Globus pallidus (tissue), 1 donor: ENCODE data around the gene KIF16B.
"Not testable (repeated sequence)": the region's sequence is repeated elsewhere in the genome, so short reads cannot be mapped to it uniquely, and the experiment has no call there.

Experiments used
- DNase-seq: peaks from one replicate; pipeline ENCODE4 v3.0.0-alpha.2; 2015; ENCODE audit warnings: low spot score

KIF16B gene

DNA sequence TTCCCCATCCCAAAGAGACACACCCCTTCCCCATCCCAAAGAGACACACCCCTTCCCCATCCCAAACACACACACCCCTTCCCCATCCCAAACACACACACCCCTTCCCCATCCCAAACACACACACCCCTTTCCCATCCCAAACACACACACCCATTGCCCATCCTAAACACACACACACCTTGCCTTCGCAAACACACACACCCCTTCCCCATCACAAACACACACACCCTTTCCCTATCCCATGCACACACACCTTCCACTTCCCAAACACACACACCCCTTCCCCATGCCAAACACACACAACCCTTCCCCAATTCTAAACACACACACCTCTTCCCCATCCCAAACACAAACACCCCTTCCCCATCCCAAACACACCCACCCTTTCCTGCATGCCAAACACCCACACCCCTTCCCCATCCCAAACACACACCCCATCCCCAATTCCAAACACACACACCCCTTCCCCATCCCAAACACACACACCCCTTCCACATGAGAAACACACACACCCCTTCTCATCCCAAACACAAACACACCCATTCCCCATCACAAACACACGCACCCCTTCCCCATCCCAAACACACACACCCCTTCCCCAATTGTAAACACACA is 315.3 kb downstream of the KIF16B start:
- no peak for DNase-seq

DNA sequence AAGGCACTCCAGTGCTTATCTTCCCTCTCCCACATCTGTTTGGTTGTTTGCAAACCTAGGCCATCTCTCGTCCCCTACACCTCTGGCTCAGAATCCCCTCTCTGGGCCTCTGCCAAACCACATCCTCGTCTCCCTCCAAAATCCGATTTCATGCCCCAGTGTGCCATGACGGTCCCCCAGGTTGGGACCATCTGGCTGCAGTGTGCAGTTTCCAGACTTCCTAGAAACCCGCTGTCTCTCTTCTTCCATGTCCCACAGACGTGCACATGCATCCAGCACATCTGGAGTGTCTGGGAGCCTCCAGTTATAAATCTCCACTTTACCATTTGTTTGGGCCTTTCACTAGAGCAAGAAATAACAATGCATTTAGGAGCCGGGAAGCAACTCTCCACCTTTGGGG is 316.2 kb downstream of the KIF16B start:
- no peak for DNase-seq

DNA sequence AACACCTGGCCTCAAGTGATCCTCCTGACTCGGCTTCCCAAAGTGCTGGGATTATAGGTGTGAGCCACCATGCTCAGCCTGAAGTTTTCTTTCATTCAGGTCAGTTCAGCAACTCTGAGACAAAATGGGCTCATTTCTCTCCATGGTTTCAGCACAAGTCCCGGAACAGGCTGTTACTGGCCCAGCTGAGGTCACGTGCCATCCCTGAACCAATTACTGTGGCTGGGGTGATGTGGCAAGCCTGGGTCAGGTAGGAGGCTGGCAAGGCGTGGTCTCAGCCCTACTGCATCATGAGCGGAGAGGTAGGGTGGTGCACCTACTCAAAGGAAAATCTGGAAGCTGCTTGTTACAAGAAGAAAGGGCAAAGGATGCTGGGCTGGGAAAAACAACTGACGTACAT is 326.4 kb downstream of the KIF16B start:
- no peak for DNase-seq

DNA sequence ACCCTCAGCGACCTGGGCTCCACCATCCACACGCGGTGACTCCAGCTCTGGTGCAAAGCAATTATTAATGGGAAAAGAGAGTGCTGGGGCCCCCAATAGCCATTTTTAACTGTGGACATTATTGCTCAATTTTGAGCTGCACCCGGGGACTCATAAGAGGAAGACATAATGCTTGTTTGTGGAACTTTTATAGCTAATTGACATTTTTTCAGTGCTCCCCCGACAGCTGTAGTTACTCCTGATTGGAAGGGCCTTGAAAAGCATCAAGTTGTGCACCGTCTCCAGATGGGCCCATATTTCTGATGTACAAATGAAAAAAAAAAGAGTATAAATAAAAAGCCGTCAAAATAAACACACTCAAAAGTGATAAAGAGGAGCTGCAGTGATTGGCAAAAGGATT is 327.0 kb downstream of the KIF16B start:
- no peak for DNase-seq

DNA sequence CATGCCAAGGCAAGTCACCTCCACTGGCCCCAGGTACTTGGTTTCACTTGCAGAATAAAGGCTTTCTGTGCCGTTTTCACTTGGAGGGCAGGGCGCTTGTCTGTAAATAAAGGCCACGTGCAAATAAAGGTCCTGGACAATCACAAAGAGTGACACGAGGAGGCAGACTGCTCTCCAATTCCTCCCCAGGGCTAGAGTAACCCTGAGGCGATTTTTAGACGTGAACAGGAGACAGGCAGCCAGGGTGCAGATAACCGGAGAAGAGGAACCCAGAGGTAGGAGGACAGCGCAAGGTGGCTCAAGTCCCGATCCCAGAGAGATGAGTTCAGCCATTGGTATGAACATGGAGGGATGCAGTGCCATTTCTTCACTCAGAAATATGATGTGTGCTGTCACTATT is 327.4 kb downstream of the KIF16B start:
- DNase-seq = no peak

DNA sequence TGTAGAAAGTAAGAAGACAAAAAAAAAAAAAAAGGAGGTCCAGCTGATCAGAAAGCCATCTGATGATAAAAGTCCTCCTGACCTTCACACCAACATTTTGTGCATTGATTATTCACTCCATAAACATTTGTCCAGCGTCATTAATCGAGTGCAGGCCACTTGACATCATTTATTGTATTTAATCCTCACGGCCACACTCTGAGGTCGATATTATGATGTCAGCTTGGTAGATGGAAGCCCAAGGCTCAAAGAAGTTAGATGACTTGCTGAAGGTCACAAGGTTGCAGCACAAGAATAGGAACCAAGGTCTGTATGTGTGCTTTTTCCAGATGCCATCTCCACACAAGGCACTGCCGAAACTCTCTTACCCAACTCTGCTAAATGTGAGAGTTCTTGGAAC is 328.4 kb downstream of the KIF16B start:
- DNase-seq = no peak

DNA sequence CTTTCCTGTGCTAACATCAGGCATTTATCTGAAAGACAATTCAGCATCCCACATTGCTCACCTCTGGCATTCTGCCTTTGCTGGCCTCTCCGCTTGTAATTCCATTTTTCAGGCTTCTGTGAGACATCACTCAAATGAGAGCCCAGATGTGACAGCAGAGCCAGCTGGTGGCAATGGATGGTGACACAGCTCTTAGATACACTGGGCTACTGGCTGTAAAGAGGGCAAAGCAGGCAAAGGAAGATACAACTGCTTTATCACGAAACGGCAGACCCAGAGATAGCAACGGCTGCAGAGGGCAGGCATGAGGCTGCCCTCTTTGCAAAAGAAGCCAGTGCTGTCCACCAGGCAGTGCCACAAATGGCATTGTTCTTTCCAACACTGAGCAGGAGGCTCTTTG is 329.8 kb downstream of the KIF16B start:
- peak; percentile 33 for DNase-seq

DNA sequence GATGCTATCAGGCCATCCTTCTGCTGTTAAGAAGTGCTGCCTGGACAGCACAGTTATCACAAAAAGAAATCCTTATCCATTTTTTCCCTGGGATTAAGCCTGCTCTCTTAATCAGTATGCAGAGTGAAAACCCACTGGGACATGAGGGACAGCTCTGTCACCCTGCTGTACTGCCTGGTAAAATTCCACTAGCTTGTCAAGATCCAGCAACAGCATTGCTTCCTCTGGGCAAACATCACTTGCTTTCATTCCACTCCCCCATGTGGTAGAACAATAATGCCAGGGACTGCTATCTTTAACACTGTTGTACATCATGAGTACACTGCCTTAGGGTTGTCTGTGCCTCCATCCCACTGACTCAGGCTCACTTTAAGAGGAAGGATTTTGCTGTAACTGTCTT is 331.3 kb downstream of the KIF16B start:
- peak; percentile 19 for DNase-seq

DNA sequence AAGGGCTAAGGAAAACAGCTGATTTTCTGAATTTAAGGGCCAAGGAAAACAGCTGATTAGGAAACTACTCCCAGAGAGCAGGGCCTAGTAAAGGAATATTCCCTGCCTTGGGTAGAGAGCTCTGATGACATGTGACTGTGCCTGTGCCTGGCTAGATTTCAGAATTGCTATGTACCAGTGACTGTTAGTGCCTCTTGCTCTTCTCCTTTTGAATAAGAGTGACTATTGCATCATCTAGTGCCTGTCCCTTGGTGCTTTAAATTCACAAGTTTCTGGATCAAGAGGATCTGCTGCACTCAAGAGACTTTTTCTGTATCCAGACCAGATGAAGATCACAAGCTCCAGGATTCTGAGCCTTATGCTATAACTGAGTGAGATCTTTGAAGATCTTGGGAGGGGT is 332.9 kb downstream of the KIF16B start:
- DNase-seq = no peak

DNA sequence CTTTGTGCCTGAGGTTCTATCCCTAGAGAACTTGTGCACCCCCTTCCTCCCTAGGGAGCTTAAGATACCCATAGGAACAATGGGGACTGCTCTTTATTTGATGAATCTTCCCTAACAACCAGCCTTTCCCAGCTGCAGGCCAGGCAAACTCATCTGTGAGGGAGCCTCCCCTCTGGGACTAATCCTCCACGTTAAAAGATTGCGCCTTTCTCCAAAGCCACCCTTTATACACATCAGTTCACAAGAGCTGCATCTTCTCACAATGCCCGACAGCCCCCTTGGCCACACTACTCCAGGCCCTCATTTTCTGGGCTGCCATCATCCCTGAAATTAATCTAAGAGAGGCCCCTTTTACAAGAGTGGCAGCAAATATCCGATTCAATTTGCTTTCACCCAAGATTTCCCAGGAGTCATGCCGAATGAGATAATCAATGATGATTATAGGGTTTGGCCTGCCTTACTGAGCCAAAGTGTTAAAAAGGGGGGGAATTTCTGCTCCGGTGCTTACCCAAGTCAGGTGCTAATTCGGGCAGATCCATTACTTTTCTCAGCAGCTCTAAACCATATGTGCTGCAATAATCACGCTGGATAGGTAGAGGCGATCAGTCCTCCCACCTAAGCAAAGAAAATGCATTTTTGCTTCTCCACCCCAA is 336.5 kb downstream of the KIF16B start:
- DNase-seq = no peak

DNA sequence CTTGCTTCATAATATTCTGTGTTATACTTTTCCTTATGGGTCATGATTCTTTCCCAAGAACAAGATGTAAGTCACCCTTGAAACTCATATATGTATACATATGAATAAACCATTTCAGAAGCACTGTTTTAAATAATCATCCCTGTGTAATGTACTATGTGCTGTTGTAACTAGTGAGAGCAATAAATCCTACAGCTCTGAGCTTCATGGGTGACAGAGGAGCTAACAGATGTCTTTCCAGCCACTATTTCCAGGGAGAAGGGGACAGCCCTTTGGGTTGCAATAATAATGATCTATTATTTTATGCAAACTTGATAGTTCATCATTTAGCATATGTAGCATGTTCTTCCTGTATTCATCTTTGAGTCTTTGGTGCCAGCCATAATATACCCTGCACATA is 342.8 kb downstream of the KIF16B start:
- no peak for DNase-seq

DNA sequence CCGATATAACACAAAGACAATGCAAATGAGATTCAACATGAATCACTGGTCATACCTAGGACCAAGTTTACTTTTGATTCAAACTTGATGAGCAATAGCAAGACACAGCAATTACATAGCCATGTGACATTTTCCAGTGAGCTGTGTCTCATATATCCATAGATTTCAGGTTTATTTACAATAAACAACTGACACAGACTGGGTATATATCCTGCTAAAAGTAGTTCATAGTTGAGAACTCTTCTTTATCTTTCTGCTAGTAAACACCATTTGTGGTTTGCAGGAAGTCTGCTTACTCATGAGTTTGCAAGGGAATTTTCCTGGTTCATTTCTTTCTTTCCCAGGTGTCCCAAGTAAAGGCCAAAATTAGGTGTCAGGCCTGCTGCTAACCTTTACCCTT is 343.4 kb downstream of the KIF16B start:
- DNase-seq = no peak

DNA sequence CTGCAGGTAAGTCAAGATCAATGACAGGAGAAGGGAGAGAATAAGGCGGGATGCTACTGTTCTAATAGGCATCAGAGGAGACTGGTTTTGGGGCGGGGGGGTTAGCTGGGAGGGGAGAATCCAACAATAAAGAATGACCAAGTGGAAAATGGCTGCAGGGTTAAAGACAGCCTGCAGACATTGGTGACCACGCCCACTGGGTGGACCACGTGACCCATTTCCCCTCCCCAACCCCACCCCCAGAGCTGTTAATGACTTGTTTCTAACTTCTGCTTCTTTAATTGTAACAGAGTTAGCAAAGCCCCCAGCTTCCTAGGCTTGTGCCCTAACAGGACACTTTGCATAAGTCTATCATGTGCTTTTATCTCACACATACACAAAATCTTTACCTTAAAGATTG is 344.5 kb downstream of the KIF16B start:
- DNase-seq = no peak

DNA sequence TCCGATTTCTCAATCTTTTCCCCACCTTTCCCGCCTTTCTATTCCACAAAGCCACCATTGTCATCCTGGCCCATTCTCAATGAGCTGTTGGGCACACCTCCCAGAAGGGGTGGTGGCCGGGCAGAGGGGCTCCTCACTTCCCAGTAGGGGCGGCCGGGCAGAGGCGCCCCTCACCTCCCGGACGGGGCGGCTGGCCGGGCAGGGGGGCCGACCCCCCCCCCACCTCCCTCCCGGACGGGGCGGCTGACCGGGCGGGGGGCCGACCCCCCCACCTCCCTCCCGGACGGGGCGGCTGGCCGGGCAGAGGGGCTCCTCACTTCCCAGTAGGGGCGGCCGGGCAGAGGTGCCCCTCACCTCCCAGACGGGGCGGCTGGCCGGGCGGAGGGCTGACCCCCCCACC is 346.3 kb downstream of the KIF16B start:
- DNase-seq = not testable (repeated sequence)

DNA sequence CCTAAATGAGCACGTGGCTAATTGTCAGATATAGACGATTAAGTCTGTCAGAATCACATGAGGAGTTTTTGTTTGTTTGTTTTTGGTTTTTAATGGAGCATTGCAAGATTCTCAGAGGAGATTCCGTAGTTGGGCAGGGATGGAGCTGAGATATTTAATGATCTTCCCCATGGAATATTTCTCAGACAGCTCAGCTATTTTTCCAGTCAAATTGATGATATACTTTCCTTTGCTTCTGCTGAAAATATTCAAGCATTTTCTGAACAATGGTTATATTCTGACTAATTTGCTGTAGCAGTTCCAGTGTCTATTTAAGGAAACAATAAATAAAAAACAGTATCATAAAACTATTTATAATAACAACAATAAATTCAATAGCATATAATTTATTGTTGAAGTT is 348.4 kb downstream of the KIF16B start:
- DNase-seq = no peak

DNA sequence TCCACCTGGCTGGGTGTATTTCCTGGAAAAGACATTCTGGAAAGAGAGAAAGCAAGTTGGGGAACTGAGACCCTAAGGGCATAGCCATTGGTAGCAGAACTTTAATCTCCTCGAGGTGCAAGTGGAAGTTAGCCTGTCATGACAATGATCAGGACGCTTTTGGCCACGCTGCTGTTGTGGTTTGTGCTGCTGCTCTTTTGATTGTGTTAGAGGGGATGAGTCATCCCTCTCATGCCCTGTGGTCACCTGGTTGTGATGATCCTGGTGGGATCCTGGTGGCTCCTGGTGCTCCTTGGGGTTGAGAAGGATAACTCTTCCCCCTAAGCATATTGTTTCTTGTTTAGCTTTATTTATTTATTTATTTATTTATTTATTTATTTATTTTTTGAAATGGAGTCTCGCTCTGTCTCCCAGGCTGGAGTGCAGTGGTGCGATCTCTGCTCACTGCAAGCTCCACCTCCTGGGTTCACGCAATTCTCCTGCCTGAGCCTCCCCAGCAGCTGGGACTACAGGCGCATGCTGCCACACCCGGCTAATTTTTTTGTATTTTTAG is 350.3 kb downstream of the KIF16B start:
- DNase-seq = no peak
